Measurements from ENCODE around the gene MYBPC1. TPM values are rescaled to one million over a fixed set of nuclear protein-coding genes. Genes with fewer than 3 reads are reported as not detected.
A peak's percentile ranks its signal among the peaks of the same experiment; 100 is the strongest.

MYBPC1 gene
- total and polyA plus RNA-seq, 2 of the 4 experiments (the other 2 are of a cell fraction), result not detected

GRCh38 chr12:101612160-101612916, 17.6 kb downstream of the MYBPC1 start:
- H3K4me2 ChIP-seq (ENCODE audit: low read depth, low read length), result no peak overlapping the region
- dilution Hi-C loops (cut with HindIII; ENCODE audit: low sequenced_read_pairs, unreplicated experiment) (no loop called here), intact Hi-C loops (cut with micrococcal nuclease) (no loop called here), in situ Hi-C loops (cut with MboI; ENCODE audit: low sequenced_read_pairs) (no loop called here)
- H3K79me1 ChIP-seq (ENCODE audit: low read depth in 1 of 2, low read length in 2 of 2), result no peaks in the 10 kb centered on the region
- no peak overlapping the region for H2BK120ac ChIP-seq (ENCODE audit: low read depth, low read length)
- H3K27me3 ChIP-seq (ENCODE audit: control insufficient read depth, insufficient read depth, low read length), result no peaks in the 10 kb centered on the region
- no peak overlapping the region for H2AFZ ChIP-seq (replicated peaks; ENCODE audit: low read length, poor library complexity)
- no peak overlapping the region for H3K4me3 ChIP-seq (ENCODE audit: insufficient read depth, low read depth, low read length)
- ChIA-PET POLR2A (ENCODE audit: unreplicated experiment) (no interaction called here), CTCF (no interaction called here)
- H4K91ac ChIP-seq (ENCODE audit: insufficient read depth, low read depth, low read length), result no peak overlapping the region
- no peak overlapping the region for H2AK5ac ChIP-seq (ENCODE audit: low read depth, low read length)
- no peak overlapping the region for H3K23ac ChIP-seq (ENCODE audit: low read depth, low read length)
- no peak overlapping the region for H3K14ac ChIP-seq (replicated peaks; ENCODE audit: low read depth, low read length)
- H2BK5ac ChIP-seq (ENCODE audit: low read depth, low read length, poor library complexity, severe bottlenecking), result no peak overlapping the region
- no peaks in the 10 kb centered on the region for H3K9me3 ChIP-seq (ENCODE audit: control insufficient read depth, insufficient read depth, low read length)
- no peak overlapping the region for H3K9ac ChIP-seq (ENCODE audit: low read depth, low read length)
- 75% methylated on average over 3 of the region's 7 CpGs; no CpG with 5 or more reads in 1 of the 2 experiments for WGBS, 2 experiments (ENCODE audit: extremely low coverage in 2 of 2, insufficient read length in 1 of 2)
- no peak overlapping the region for H3K27ac ChIP-seq (ENCODE audit: insufficient read depth, low read length)
- H2BK15ac ChIP-seq (ENCODE audit: low read depth, low read length), result no peak overlapping the region
- ATAC-seq (ENCODE audit: low read depth) (no peak), DNase-seq (no peak)
- no peak overlapping the region for H3K4ac ChIP-seq (ENCODE audit: low read depth, low read length)
- H2BK20ac ChIP-seq (ENCODE audit: low read depth, low read length), result no peak overlapping the region
- no peaks in the 10 kb centered on the region for H3K36me3 ChIP-seq (ENCODE audit: control insufficient read depth, insufficient read depth, low read length)
- no peaks in the 10 kb centered on the region for H3K4me1 ChIP-seq (ENCODE audit: control insufficient read depth, insufficient read depth, low read length)
- no peak overlapping the region for H4K5ac ChIP-seq (ENCODE audit: low read depth, low read length)
- H4K8ac ChIP-seq (ENCODE audit: low read depth in 2 of 2, low read length in 2 of 2), result no peak overlapping the region
- no peak overlapping the region for H3K56ac ChIP-seq (ENCODE audit: extremely low read depth, insufficient read depth, low read length)
- H3K9me1 ChIP-seq (ENCODE audit: insufficient read depth, low read length), result no peaks in the 10 kb centered on the region
- no TSS peak for BruUV-seq (replicated peaks)
- TF ChIP-seq POLR2A (IDR thresholded peaks at IDR 0.05; ENCODE audit: low read depth, low read length), result no peak
- TF ChIP-seq USF2 (IDR thresholded peaks at IDR 0.05; ENCODE audit: low read depth, low read length), result no peak
- TF ChIP-seq SMC3 (IDR thresholded peaks at IDR 0.05; ENCODE audit: low read depth, low read length), result no peak
- TF ChIP-seq RCOR1 (IDR thresholded peaks at IDR 0.05; ENCODE audit: insufficient replicate concordance, low read length), result no peak
- no peak for TF ChIP-seq ELK1 (IDR thresholded peaks at IDR 0.05; ENCODE audit: borderline replicate concordance, low read depth, low read length)
- TF ChIP-seq CEBPB (IDR thresholded peaks at IDR 0.05; ENCODE audit: low read depth, low read length), result peak; percentile 18; the same call in 1 of the 2 replicates
- H2AK9ac ChIP-seq (replicated peaks; ENCODE audit: low read depth, low read length, poor library complexity), result no peak overlapping the region
- no peaks in the 10 kb centered on the region for H4K20me1 ChIP-seq (ENCODE audit: insufficient read depth, low read length)
- H3K18ac ChIP-seq (ENCODE audit: low read depth, low read length), result no peak overlapping the region

Measured in IMR-90 (cell line).